Mononuclear cell (primary cell): ENCODE data around the gene GAD1. TPM values are rescaled to one million over a fixed set of nuclear protein-coding genes. Genes with fewer than 3 reads are reported as not detected.
A peak's percentile ranks its signal among the peaks of the same experiment; 100 is the strongest.

Experiments
- H3K27me3 ChIP-seq: 2 replicates; pipeline ENCODE4 v1.6.0; 2011; ENCODE audit warnings: low read length, control low read depth; ENCODE audit not compliant: insufficient read depth
- H3K4me1 ChIP-seq: 2 replicates; pipeline ENCODE4 v1.5.1; 2011; ENCODE audit warnings: mild to moderate bottlenecking, low read length, control low read depth; ENCODE audit not compliant: insufficient read depth
- H3K4me3 ChIP-seq: 2 replicates; pipeline ENCODE4 v1.5.1; 2011; ENCODE audit warnings: mild to moderate bottlenecking, low read length, moderate library complexity
- H3K9me3 ChIP-seq: 2 replicates; pipeline ENCODE4 v1.5.1; 2011; ENCODE audit warnings: low read depth, mild to moderate bottlenecking, control low read depth, low read length
- total RNA-seq: library from RNA; depleted of rRNA; stranded (reverse); fragments of >200 nt; gene quantifications from one replicate; pipeline ENCODE4 v1.2.3, GENCODE V29; 2012

Gene GAD1
- not detected for total RNA-seq

DNA sequence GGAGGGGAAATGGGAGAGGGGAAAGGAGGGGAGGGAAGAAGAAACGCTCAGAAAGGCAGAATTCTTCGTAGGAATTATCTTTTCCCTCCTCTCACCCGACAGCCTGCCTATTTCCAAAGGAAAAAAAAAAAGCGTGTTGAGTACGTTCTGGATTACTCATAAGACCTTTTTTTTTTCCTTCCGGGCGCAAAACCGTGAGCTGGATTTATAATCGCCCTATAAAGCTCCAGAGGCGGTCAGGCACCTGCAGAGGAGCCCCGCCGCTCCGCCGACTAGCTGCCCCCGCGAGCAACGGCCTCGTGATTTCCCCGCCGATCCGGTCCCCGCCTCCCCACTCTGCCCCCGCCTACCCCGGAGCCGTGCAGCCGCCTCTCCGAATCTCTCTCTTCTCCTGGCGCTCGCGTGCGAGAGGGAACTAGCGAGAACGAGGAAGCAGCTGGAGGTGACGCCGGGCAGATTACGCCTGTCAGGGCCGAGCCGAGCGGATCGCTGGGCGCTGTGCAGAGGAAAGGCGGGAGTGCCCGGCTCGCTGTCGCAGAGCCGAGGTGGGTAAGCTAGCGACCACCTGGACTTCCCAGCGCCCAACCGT, at the start of gene GAD1:
TSS of gene GAD1 (plus strand) at position 384 of the 589 bp plus-strand sequence. CDS start 1,705 bp downstream, outside the sequence.
- Histone ChIP-seq H3K27me3 (peaks cover 88% of the 10 kb centered on the region), H3K9me3 (no peaks in the 10 kb centered on the region), H3K4me1 (peaks cover 55% of the 10 kb centered on the region), H3K4me3 (peak within 1 kb of the TSS; percentile 6)

DNA sequence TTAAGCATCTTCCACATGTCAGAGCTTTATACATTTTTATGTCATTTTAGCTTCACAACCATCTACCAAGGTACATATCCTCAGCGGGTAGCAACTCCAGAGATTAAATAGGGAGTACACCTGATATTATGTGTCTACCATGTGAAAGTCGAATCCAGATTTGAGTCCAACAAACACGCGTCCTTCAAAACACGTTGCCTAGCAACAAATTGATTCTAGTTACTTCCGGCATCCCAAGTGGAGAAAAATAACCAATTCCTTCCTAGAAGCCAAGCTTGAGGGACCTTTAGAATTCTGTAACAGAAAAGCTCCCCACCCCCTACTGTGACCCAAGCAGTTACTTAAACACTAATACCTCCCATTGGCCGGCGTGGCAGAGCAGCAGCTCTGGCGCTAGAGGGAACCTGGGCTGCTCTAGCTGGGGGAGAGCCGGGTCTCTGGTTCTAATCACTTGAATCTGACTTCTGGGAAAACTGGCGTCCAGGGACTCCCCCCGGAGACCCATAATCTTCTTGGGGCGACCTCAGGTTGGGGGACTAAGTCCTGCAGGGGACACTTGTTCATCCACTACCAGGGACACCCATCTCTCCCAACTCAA, 46.6 kb upstream of the GAD1 start, which contains the start of gene ERICH2:
TSS of gene ERICH2 (plus strand) at position 371 of the 598 bp plus-strand sequence. CDS start 304 bp downstream, outside the sequence.
- peaks cover 49% of the 10 kb centered on the region for H3K27me3 ChIP-seq
- peak within 1 kb of the TSS; percentile 45 for H3K4me3 ChIP-seq
- no peaks in the 10 kb centered on the region for H3K9me3 ChIP-seq
- peaks cover 13% of the 10 kb centered on the region for H3K4me1 ChIP-seq

DNA sequence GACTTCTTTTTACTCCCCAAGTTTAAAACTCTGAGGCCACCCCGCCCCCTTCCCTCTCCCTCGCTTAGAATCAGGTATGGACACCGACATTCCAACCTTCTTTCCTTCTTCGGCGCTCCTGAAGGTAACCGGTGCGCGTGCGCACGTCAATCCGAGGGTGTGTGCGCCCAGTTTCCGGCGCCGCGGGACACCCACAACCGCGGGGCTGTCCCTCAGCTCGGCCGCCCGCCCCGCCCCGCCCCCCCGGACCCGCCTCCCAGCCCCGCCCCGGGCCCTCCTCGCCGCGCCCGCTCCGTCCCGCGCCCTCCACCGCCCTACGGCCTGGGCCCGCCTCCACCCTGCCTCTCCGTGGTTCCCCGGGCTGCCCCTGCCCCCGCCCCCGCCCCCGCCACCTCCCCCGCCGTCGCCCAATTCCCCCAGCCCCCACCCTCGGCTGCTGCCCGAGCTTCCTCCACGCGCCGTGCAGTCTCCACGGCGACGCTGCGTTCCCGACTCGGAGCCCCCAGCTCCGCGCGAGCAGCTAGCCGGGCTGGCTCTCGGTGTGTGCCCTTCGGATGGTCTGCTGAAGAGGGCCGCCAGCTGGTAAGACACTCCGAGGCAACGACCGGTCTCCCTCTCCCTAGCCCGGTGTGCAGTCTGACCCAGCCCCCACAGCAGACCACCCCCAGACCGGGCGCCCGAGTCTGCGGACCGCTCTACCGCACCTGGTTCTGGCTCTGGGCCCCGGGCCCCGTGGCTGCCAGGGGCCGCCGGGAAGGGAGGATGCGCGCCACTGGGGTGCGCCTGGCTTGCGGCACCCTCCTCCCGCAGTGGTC, 45.9 kb upstream of the GAD1 start:
- Histone ChIP-seq H3K4me3 (peak overlapping the region; percentile 45), H3K27me3 (peaks cover 44% of the 10 kb centered on the region), H3K4me1 (peaks cover 13% of the 10 kb centered on the region), H3K9me3 (no peaks in the 10 kb centered on the region)

DNA sequence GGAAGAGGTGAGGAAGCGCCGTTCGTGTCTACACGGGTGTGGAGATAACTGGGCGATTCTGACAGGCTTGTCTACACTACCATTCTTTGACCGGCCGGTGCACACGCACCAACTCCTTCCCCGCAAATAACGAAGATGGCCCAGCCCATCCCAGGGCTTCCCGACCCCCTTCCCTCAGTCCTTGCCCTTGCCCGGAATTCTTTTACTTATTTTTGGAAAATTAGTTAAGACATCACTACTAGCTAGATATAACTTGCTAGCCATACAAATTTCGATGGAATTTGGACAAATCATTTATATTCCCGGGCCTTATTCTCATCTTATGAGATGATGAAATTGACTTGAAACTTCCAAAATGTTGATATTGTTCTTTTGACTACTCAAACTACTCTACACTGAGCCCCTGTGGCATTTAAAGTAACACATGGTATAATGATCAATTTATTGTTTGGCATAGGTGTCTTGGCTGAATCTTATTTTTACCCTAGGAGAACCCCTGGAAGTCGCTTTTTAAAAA, 45.2 kb upstream of the GAD1 start:
- Histone ChIP-seq H3K27me3 (peaks cover 44% of the 10 kb centered on the region), H3K4me3 (no peak overlapping the region), H3K9me3 (no peaks in the 10 kb centered on the region), H3K4me1 (peaks cover 13% of the 10 kb centered on the region)

DNA sequence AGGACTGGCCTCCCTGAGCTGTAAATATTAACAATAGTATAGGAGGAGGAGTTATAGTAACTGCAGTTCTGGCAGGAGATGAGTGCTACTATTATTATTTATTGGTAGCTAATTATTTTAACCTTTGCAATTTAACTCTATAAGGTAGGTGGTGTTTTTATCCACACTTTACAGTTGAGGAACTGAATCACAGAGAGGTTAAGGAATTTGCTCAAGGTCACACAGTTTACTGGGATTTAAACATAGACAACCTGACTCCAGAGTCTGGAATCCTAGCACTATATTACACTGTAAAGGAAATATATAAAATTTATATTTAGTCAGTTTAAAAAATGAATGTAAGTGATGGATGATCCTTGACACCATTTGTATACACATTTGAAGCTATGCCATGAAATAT, 44.4 kb upstream of the GAD1 start:
- H3K27me3 ChIP-seq, result peaks cover 44% of the 10 kb centered on the region
- no peaks in the 10 kb centered on the region for H3K9me3 ChIP-seq
- H3K4me3 ChIP-seq, result no peak overlapping the region

DNA sequence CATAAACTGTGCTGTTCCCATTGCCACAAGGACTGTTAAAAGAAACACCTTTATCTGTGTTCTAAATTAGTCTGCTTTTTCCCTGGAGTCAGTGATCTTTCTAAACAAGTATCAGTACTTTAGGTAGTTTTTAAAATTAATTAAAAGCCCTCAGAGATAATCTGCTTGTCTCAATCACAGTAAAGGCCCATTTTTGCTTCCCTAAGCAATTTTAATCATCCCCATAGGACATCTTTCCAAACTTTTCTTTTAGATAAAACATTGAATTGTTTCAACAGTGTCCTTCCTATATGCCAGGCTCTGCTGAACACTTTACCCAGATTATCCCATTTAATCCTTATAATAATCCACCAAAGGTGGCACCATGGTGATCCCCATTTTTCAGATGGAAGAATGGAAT, 42.6 kb upstream of the GAD1 start:
- Histone ChIP-seq H3K9me3 (no peaks in the 10 kb centered on the region), H3K4me1 (peaks cover 13% of the 10 kb centered on the region), H3K27me3 (peaks cover 49% of the 10 kb centered on the region), H3K4me3 (no peak overlapping the region)

More for the DNA sequence above, 44.4 kb upstream of the GAD1 start:
- H3K4me1 ChIP-seq, result peaks cover 13% of the 10 kb centered on the region

DNA sequence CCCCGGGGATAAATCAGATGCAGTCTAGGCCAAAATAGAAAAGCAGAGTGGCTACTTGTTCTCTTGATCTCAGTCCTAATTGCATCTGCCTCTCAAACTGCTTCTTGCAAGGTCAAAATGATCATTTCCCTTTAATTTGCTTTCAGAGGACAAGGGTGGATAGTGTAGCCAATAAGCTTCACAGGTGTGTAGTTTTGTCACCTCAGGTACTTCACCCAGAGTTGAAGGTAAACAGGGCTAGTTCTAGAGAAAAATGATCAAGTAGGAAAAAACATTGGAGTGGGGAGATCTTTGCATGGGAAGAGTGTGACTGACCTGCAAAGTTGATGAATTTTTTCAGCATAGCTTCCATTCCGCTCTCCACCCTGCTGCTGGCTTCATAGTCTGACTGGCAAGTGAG, 37.8 kb upstream of the GAD1 start:
- H3K4me1 ChIP-seq, result no peaks in the 10 kb centered on the region
- peaks cover 32% of the 10 kb centered on the region for H3K27me3 ChIP-seq
- H3K4me3 ChIP-seq, result no peak overlapping the region
- H3K9me3 ChIP-seq, result no peaks in the 10 kb centered on the region

DNA sequence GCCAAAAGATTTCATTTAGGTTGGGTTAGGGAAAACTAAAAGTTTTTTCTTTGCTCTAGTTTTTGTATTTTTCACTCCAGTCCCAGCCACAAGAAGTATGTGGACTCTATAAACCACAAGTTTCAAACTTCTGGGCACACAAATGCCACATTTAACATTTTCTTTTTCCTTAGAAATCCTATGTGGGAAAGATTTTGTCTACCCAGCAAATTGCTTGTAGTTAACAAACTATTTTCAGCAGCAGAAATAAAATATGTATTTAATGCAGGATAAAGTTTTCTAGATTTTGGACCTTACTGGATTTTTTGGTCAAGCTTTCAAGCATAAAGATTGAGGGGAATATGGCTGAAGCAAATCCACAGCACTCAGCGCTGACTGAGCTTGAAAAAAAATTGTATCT, 37.4 kb upstream of the GAD1 start:
- Histone ChIP-seq H3K4me1 (no peaks in the 10 kb centered on the region), H3K4me3 (no peak overlapping the region), H3K9me3 (no peaks in the 10 kb centered on the region), H3K27me3 (peaks cover 31% of the 10 kb centered on the region)

DNA sequence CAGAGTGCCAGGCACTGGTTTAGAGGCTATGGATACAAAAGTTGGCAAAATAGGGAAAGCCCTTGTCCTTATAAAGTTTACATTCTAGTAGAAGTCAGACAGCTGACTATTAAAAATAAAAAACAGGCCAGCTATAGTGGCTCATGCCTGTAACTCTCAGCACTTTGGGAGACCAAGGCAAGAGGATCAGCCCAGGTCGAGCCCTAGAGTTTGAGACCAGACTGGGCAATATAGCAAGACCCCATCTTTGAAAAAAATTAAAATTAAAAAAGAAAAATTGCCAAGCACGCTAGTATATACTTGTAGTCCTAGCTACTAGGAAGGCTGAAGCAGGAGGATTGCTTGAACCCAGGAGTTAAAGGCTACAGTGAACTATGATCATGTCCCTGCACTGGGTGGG, 34.0 kb upstream of the GAD1 start:
- Histone ChIP-seq H3K4me3 (no peak overlapping the region), H3K9me3 (no peaks in the 10 kb centered on the region), H3K27me3 (peaks cover 44% of the 10 kb centered on the region), H3K4me1 (no peaks in the 10 kb centered on the region)

DNA sequence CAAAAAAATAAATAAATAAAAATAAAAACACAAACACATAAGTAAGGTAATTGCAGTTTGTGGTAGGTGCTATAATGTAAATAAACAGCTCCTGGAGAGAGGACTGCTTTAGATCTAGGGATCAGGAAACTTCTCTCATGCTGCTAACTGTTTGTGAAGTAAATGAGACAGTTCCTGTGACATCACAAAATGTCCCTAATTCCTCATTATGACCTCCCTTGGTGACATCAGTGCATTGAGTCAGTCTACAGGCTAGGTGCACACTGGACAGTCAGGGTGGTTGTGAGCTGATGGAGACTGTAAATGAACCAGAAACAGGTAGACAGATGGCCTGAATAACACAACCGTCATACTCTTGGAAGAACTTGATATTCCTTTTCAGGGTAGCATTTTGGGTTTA, 33.1 kb upstream of the GAD1 start:
- Histone ChIP-seq H3K4me1 (no peaks in the 10 kb centered on the region), H3K4me3 (no peak overlapping the region), H3K27me3 (peaks cover 44% of the 10 kb centered on the region), H3K9me3 (no peaks in the 10 kb centered on the region)

DNA sequence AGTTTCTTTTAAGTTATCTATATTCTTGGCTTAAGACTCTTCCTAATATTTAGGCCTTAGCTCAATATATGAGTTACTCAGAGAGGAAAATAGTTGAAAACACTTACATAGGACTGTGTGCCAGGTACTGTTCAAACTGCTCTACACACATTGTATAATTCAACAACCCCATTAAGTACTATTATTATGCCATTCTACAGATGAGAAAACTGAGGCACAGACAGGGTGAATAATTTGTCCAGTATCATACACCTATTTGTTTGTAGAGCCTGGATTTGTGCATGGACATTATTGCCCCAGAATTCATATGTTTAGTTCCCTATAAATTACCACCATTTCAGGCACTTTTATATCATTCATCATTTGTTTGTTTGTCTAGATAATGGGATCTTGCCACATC, 17.7 kb upstream of the GAD1 start:
- Histone ChIP-seq H3K27me3 (peaks cover 14% of the 10 kb centered on the region), H3K9me3 (no peaks in the 10 kb centered on the region), H3K4me1 (no peaks in the 10 kb centered on the region), H3K4me3 (no peak overlapping the region)

DNA sequence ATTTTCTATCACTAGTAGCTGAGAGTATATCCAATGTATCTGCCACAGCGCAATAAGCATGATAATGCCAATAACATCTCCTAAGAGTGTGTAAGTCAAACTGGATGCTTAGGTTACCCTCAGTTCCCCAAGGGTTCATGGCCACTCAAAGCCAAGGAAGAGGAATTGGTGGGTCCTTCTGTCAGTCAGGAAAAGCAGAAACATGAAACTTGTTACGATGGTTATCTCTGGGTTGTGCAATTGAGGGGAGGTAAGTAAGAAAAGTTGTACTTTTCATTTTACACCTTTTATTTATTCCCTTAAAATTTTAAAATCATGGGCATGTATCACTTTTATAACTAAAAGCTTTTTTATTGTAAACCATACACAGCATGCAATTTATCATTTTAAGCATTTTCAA, 10.1 kb upstream of the GAD1 start:
- H3K9me3 ChIP-seq, result no peaks in the 10 kb centered on the region
- H3K27me3 ChIP-seq, result peaks cover 6% of the 10 kb centered on the region
- no peaks in the 10 kb centered on the region for H3K4me1 ChIP-seq
- no peak overlapping the region for H3K4me3 ChIP-seq

DNA sequence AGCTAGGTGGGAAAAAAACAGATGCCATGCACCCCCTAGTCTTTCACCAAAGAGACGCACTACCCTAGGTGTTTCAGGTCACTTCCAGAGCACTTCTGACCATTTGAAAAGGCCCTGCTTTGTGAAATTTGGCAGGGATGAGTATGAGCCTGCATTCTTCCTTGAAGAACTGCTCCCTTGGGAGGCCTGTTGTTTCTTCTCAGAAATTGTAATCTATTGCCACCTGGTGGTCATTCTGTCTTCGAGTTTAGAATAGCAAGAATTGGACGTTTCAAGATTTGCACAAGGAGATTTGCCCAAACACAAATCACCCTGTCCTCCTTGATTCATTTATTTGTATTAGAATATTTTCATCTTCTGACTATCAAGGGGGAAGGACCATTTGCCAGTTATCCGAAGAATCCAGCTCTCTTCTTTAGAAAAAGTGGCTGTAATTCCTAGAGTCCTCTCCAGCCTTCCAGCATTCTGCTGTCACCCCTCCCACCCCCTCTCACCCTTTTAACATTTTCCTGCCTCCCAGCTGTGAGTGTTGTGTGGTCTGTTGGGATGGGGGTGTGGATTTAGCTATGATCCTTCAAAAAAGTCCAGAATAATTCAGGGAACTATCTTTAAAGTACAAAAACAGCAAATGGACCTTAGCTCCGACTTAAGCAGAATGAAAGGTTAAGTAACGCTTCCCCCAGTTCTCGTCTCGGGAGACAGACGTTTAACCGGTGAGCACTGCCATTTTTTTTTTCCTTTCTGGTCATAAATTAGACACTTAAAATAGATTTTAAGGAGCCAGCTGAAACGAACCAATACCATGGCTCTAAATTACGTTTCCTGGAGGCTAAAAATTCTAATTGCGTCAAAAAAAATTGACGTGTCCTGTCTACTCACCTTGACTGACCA, 3.7 kb upstream of the GAD1 start:
- Histone ChIP-seq H3K9me3 (no peaks in the 10 kb centered on the region), H3K4me3 (no peak overlapping the region), H3K27me3 (peaks cover 55% of the 10 kb centered on the region), H3K4me1 (peaks cover 32% of the 10 kb centered on the region)

DNA sequence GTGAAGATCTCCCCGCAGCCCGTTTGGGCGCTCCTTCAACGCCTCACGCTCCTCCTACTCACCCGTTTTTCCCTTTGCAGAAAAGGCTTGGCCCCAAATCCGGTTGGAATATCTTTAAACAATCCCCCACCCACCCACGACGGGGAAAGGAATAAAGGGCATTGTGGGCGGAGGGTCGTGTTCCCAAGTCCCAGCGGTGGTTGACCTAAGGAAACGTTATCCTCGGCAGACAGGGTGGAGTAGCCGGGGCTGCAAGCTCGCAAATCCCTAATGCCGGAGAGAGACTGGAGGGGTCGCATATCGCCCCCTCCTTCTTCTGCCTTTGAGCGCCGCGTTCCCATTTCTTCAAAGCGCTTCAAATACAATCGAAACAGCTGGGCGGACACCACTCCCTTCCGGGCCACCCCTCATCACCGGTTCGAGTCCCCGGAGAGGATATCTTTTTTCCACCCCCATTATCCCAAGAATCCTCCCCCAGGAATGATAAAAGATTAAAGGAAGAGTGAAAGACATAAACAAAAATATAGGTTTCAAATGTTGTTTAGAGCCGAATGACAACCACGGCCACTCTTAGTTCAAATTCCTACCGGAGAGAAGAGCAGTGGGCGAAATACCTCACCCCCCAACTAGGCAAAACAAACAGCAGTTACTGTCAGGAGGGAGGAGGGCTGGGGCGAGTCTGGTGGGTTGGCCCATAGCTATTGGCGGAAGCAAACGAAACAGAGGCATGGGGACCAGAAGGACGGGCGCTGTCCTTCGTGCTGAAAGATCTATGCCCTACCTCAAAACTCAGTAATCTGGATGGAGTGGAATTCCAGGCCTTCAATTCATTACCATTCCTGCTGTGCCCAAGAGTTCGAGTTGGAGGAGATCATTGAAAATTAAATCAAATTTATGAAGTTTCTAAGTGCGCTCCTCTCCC, 2.8 kb upstream of the GAD1 start:
- Histone ChIP-seq H3K27me3 (peaks cover 64% of the 10 kb centered on the region), H3K4me1 (peaks cover 39% of the 10 kb centered on the region), H3K4me3 (no peak overlapping the region), H3K9me3 (no peaks in the 10 kb centered on the region)
